Measurements from ENCODE around the gene OR51L1. TPM values are rescaled to one million over a fixed set of nuclear protein-coding genes. Genes with fewer than 3 reads are reported as not detected.

The OR51L1 gene
- polyA plus RNA-seq, 10 donors = not detected

- no peak for DNase-seq
Observed at GRCh38 chr11:5046754-5047330, 52.2 kb downstream of the OR51L1 start.

Other genes starting within 250 kb of the OR51L1 start
- gene OR51F1, start 224.9 kb upstream of the OR51L1 start, polyA plus RNA-seq (ENCODE audit: insufficient read length in 10 of 10) = not detected
- not detected for gene OR52R1, start 190.5 kb upstream of the OR51L1 start, polyA plus RNA-seq (ENCODE audit: insufficient read length in 10 of 10)
- gene OR51F2, start 173.5 kb upstream of the OR51L1 start, polyA plus RNA-seq (ENCODE audit: insufficient read length in 10 of 10) = not detected
- gene OR51S1, start 145.6 kb upstream of the OR51L1 start, polyA plus RNA-seq (ENCODE audit: insufficient read length in 10 of 10) = not detected
- gene OR51T1, start 113.0 kb upstream of the OR51L1 start, polyA plus RNA-seq (ENCODE audit: insufficient read length in 10 of 10) = not detected
- not detected for gene OR51A7, start 91.1 kb upstream of the OR51L1 start, polyA plus RNA-seq (ENCODE audit: insufficient read length in 10 of 10)
- gene OR51G2, start 75.5 kb upstream of the OR51L1 start, polyA plus RNA-seq (ENCODE audit: insufficient read length in 10 of 10) = not detected
- gene OR51G1, start 70.5 kb upstream of the OR51L1 start, polyA plus RNA-seq (ENCODE audit: insufficient read length in 10 of 10) = not detected
- not detected for gene OR51A4, start 47.2 kb upstream of the OR51L1 start, polyA plus RNA-seq (ENCODE audit: insufficient read length in 10 of 10)
- not detected for gene OR51A2, start 39.1 kb upstream of the OR51L1 start, polyA plus RNA-seq (ENCODE audit: insufficient read length in 10 of 10)
- not detected for gene OR52J3, start 51.7 kb downstream of the OR51L1 start, polyA plus RNA-seq (ENCODE audit: insufficient read length in 10 of 10)
- not detected for gene OR52E2, start 64.8 kb downstream of the OR51L1 start, polyA plus RNA-seq (ENCODE audit: insufficient read length in 10 of 10)
- not detected for gene OR52E1, start 74.7 kb downstream of the OR51L1 start, polyA plus RNA-seq (ENCODE audit: insufficient read length in 10 of 10)
- not detected for gene OR52A5, start 143.5 kb downstream of the OR51L1 start, polyA plus RNA-seq (ENCODE audit: insufficient read length in 10 of 10)
- under 1 TPM in 4 of 10 donors, not detected in 6; 0.03 to 0.05 (median 0.03) TPM for gene OR52A1, start 159.9 kb downstream of the OR51L1 start, polyA plus RNA-seq (ENCODE audit: insufficient read length in 10 of 10)
- gene OR51V1, start 205.8 kb downstream of the OR51L1 start, polyA plus RNA-seq (ENCODE audit: insufficient read length in 10 of 10) = not detected
- 1,000 to 10,000 TPM in 3 of 10 donors, 100 to 1,000 TPM in 7; 173 to 2,168 (median 503) TPM for gene HBB, start 232.2 kb downstream of the OR51L1 start, polyA plus RNA-seq (ENCODE audit: insufficient read length in 10 of 10)
- gene HBD, start 239.6 kb downstream of the OR51L1 start, polyA plus RNA-seq (ENCODE audit: insufficient read length in 10 of 10) = 1 to 10 TPM in 3 of 10 donors, under 1 TPM in 4, not detected in 3; 0.25 to 1.9 (median 0.86) TPM